HL-60 (cell line): Measurements from ENCODE around the gene SNX5.

Experiments
- DNase-seq, 2 experiments: peaks; one replicate each; pipeline ENCODE4 v3.0.0-alpha.2; 2010 to 2020; ENCODE audit warnings: low read depth in 1 of 2, low spot score in 1 of 2
- H3K27ac ChIP-seq: fragments of 250-450 bp; sonication (Bioruptor Pico); replicated peaks from 2 replicates; pipeline ENCODE4 v1.5.1; 2020; ENCODE audit warnings: mild to moderate bottlenecking, moderate library complexity
- H3K27me3 ChIP-seq: fragments of 250-450 bp; sonication (Bioruptor Pico); 2 replicates; pipeline ENCODE4 v1.5.1; 2021; ENCODE audit warnings: mild to moderate bottlenecking, moderate library complexity; ENCODE audit not compliant: insufficient read depth, poor library complexity, severe bottlenecking
- H3K4me3 ChIP-seq: replicated peaks from 2 replicates; pipeline ENCODE4 v1.5.1; 2011; ENCODE audit warnings: mild to moderate bottlenecking, control low read depth, low read length; ENCODE audit not compliant: insufficient read depth
- CTCF ChIP-seq: IDR thresholded peaks from one replicate; pipeline ENCODE4 v1.5.1; 2011; ENCODE audit warnings: low read length, control low read depth, inconsistent platforms; ENCODE audit not compliant: insufficient read depth
- GABPA ChIP-seq: IDR thresholded peaks from 2 replicates; pipeline ENCODE4 v1.6.1; 2012; ENCODE audit warnings: low read depth
- POLR2AphosphoS5 ChIP-seq: IDR thresholded peaks from 2 replicates; pipeline ENCODE4 v1.6.1; 2012; ENCODE audit warnings: low read depth
- REST ChIP-seq: IDR thresholded peaks from 2 replicates; pipeline ENCODE4 v1.6.1; 2012; ENCODE audit warnings: low read depth; ENCODE audit not compliant: insufficient replicate concordance
- SPI1 ChIP-seq: IDR thresholded peaks from 2 replicates; pipeline ENCODE4 v1.6.1; 2012; ENCODE audit warnings: low read depth, mild to moderate bottlenecking, borderline replicate concordance

SNX5 gene

GRCh38 chr20:17998446-17998845 is 29.9 kb upstream of the SNX5 start:
- DNase-seq = no peak
- H3K4me3 ChIP-seq = no peak overlapping the region
- TF ChIP-seq GABPA = no peak
- no peak for TF ChIP-seq REST
- no peak for TF ChIP-seq CTCF
- TF ChIP-seq POLR2AphosphoS5 = no peak
- no peaks in the 10 kb centered on the region for H3K27me3 ChIP-seq
- H3K27ac ChIP-seq = no peak overlapping the region

- Histone ChIP-seq H3K4me3 (no peak overlapping the region), H3K27me3 (no peaks in the 10 kb centered on the region), H3K27ac (no peak overlapping the region)
- TF ChIP-seq CTCF (peak; percentile 98), POLR2AphosphoS5 (no peak)
- DNase-seq = peak; percentile 28 to 37
Observed at GRCh38 chr20:17995967-17996819, 27.6 kb upstream of the SNX5 start.

GRCh38 chr20:17993546-17993945 is 25.0 kb upstream of the SNX5 start:
- TF ChIP-seq SPI1 (no peak), POLR2AphosphoS5 (no peak), REST (no peak), GABPA (no peak), CTCF (no peak)
- no peak overlapping the region for H3K4me3 ChIP-seq
- no peak for DNase-seq
- H3K27me3 ChIP-seq = no peaks in the 10 kb centered on the region
- no peak overlapping the region for H3K27ac ChIP-seq

- DNase-seq = no peak
- Histone ChIP-seq H3K27ac (no peak overlapping the region), H3K4me3 (no peak overlapping the region), H3K27me3 (no peaks in the 10 kb centered on the region)
- TF ChIP-seq POLR2AphosphoS5 = no peak
- no peak for TF ChIP-seq CTCF
Observed at GRCh38 chr20:17992847-17993513, 24.4 kb upstream of the SNX5 start.
